ENCODE results near the gene OR9K2. TPM values are rescaled to one million over a fixed set of nuclear protein-coding genes. Genes with fewer than 3 reads are reported as not detected.

Gene OR9K2
- not detected for total RNA-seq

- no peak for ATAC-seq
- H3K27me3 Mint-ChIP-seq, result peaks cover 28% of the 10 kb centered on the region
- POLR2A ChIA-PET, result no interaction called here
Observed at GRCh38 chr12:55126106-55126505, at the start of gene OR9K2. Gene OR9K2 (plus strand): TSS chr12:55126406. CDS start chr12:55129835, 3,429 bp downstream.

GRCh38 chr12:55092579-55092978, 33.6 kb upstream of the OR9K2 start:
- H3K4me1 Mint-ChIP-seq (ENCODE audit: low read depth), result no peaks in the 10 kb centered on the region
- no peak overlapping the region for H3K27ac Mint-ChIP-seq
- no peaks in the 10 kb centered on the region for H3K9me3 Mint-ChIP-seq
- H3K36me3 Mint-ChIP-seq (ENCODE audit: low read depth), result no peaks in the 10 kb centered on the region
- intact Hi-C loops (cut with micrococcal nuclease), result no loop called here
- H3K4me3 Mint-ChIP-seq, result no peak overlapping the region
- POLR2A ChIA-PET, result no interaction called here
- H3K27me3 Mint-ChIP-seq, result peaks cover 11% of the 10 kb centered on the region
- ATAC-seq, result no peak
- CTCF ChIA-PET, result interaction anchor here (1.4 kb wide), 1 partner anchor 20 kb away, joined by 6 read pairs; no protein-coding TSS in a partner anchor
- no peak for DNase-seq
- TF ChIP-seq, protein P1, sequence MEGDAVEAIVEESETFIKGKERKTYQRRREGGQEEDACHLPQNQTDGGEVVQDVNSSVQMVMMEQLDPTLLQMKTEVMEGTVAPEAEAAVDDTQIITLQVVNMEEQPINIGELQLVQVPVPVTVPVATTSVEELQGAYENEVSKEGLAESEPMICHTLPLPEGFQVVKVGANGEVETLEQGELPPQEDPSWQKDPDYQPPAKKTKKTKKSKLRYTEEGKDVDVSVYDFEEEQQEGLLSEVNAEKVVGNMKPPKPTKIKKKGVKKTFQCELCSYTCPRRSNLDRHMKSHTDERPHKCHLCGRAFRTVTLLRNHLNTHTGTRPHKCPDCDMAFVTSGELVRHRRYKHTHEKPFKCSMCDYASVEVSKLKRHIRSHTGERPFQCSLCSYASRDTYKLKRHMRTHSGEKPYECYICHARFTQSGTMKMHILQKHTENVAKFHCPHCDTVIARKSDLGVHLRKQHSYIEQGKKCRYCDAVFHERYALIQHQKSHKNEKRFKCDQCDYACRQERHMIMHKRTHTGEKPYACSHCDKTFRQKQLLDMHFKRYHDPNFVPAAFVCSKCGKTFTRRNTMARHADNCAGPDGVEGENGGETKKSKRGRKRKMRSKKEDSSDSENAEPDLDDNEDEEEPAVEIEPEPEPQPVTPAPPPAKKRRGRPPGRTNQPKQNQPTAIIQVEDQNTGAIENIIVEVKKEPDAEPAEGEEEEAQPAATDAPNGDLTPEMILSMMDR (IDR thresholded peaks at IDR 0.05), result no peak

More at GRCh38 chr12:55126106-55126505, at the start of gene OR9K2:
- Mint-ChIP-seq H3K4me3 (no peak within 1 kb of the TSS), H3K36me3 (ENCODE audit: low read depth) (no peaks in the 10 kb centered on the region), H3K27ac (no peak within 1 kb of the TSS), H3K9me3 (no peaks in the 10 kb centered on the region), H3K4me1 (ENCODE audit: low read depth) (no peaks in the 10 kb centered on the region)
- CTCF ChIA-PET, result interaction anchor here (0.6 kb wide), 1 partner anchor 48 kb away, joined by 3 read pairs; no protein-coding TSS in a partner anchor
- TF ChIP-seq, protein P1 (IDR thresholded peaks at IDR 0.05), result no peak
- intact Hi-C loops (cut with micrococcal nuclease), result no loop called here
- no peak for DNase-seq

- ChIA-PET POLR2A (no interaction called here), CTCF (no interaction called here)
Observed at GRCh38 chr12:55112378-55112875, 13.8 kb upstream of the OR9K2 start.

DNA sequence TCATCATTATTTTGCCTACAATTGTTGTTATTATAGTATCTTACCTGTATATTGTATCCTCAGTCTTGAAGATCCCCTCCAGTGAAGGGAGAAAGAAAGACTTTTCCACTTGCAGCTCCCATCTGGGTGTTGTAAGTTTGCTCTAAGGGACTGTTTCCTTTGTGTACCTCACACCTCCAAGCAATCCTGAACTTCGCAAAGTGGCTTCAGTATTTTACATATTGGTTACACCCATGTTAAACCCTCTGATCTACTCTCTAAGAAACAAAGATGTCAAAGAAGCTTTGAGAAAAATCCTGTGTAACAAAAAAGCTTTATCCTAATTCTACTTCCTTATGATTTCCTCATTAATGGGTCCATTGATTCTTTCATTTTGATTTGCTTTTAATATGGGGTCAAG, 10.1 kb upstream of the OR9K2 start:
- no peaks in the 10 kb centered on the region for H3K9me3 Mint-ChIP-seq
- H3K4me1 Mint-ChIP-seq (ENCODE audit: low read depth), result no peaks in the 10 kb centered on the region
- TF ChIP-seq, protein P1 (IDR thresholded peaks at IDR 0.05), result no peak
- intact Hi-C loops (cut with micrococcal nuclease), result no loop called here
- DNase-seq (no peak), ATAC-seq (no peak)
- ChIA-PET CTCF (no interaction called here), POLR2A (no interaction called here)
- H3K27ac Mint-ChIP-seq, result no peak overlapping the region
- peaks cover 14% of the 10 kb centered on the region for H3K27me3 Mint-ChIP-seq
- no peak overlapping the region for H3K4me3 Mint-ChIP-seq
- H3K36me3 Mint-ChIP-seq (ENCODE audit: low read depth), result no peaks in the 10 kb centered on the region

More at GRCh38 chr12:55112378-55112875, 13.8 kb upstream of the OR9K2 start:
- TF ChIP-seq, protein P1 (IDR thresholded peaks at IDR 0.05), result no peak
- ATAC-seq (no peak), DNase-seq (no peak)
- Mint-ChIP-seq H3K27ac (no peak overlapping the region), H3K36me3 (ENCODE audit: low read depth) (no peaks in the 10 kb centered on the region), H3K9me3 (no peaks in the 10 kb centered on the region), H3K4me1 (ENCODE audit: low read depth) (no peaks in the 10 kb centered on the region), H3K27me3 (peaks cover 3% of the 10 kb centered on the region), H3K4me3 (no peak overlapping the region)
- intact Hi-C loops (cut with micrococcal nuclease), result no loop called here

- no peaks in the 10 kb centered on the region for H3K4me1 Mint-ChIP-seq (ENCODE audit: low read depth)
- no peak overlapping the region for H3K4me3 Mint-ChIP-seq
- peaks cover 40% of the 10 kb centered on the region for H3K27me3 Mint-ChIP-seq
- ATAC-seq (no peak), DNase-seq (no peak)
- ChIA-PET CTCF (no interaction called here), POLR2A (no interaction called here)
- TF ChIP-seq, protein P1 (IDR thresholded peaks at IDR 0.05), result no peak
- no peaks in the 10 kb centered on the region for H3K36me3 Mint-ChIP-seq (ENCODE audit: low read depth)
- intact Hi-C loops (cut with micrococcal nuclease), result no loop called here
- no peaks in the 10 kb centered on the region for H3K9me3 Mint-ChIP-seq
- no peak overlapping the region for H3K27ac Mint-ChIP-seq
Observed at GRCh38 chr12:55132816-55133215, 6.6 kb downstream of the OR9K2 start.
